GM23338 (cell line): Measurements from ENCODE around the gene ALPI. TPM values are rescaled to one million over a fixed set of nuclear protein-coding genes. Genes with fewer than 3 reads are reported as not detected.

Source experiments
- ATAC-seq: fragments of 200-7000 bp; cut with Tn5 transposase; 3 replicates; pipeline ENCODE4 v1.9.1; 2020
- DNase-seq: peaks from one replicate; pipeline ENCODE4 v3.0.0-alpha.2; 2015; ENCODE audit warnings: low spot score
- H2AFZ ChIP-seq: fragments of 200-600 bp; sonication (generic); 2 replicates; pipeline ENCODE4 v1.8.0; 2016; ENCODE audit warnings: antibody characterized with exemption, mild to moderate bottlenecking, moderate library complexity
- H3F3A ChIP-seq: fragments of 200-600 bp; sonication (generic); replicated peaks from 2 replicates; pipeline ENCODE4 v1.8.0; 2017; ENCODE audit warnings: antibody characterized with exemption, mixed run types, low read depth
- H3K27ac ChIP-seq: fragments of 200-600 bp; sonication (generic); 2 replicates; pipeline ENCODE4 v1.6.1; 2016; ENCODE audit warnings: low read depth
- H3K27me3 ChIP-seq: fragments of 200-600 bp; sonication (generic); 2 replicates; pipeline ENCODE4 v1.8.0; 2016; ENCODE audit warnings: mild to moderate bottlenecking, mixed run types, moderate library complexity; ENCODE audit not compliant: insufficient read depth
- H3K36me3 ChIP-seq: fragments of 200-600 bp; sonication (generic); 2 replicates; pipeline ENCODE4 v1.8.0; 2016; ENCODE audit warnings: mild to moderate bottlenecking; ENCODE audit not compliant: insufficient read depth
- H3K4me1 ChIP-seq: fragments of 200-600 bp; sonication (generic); 2 replicates; pipeline ENCODE4 v1.8.0; 2016; ENCODE audit warnings: mild to moderate bottlenecking, moderate library complexity; ENCODE audit not compliant: insufficient read depth
- H3K4me2 ChIP-seq: fragments of 200-600 bp; sonication (generic); 2 replicates; pipeline ENCODE4 v1.7.1; 2017; ENCODE audit warnings: mixed run types
- H3K4me3 ChIP-seq: fragments of 200-600 bp; sonication (generic); 2 replicates; pipeline ENCODE4 v1.6.1; 2016; ENCODE audit warnings: mixed run types
- H3K79me2 ChIP-seq: fragments of 200-600 bp; sonication (generic); replicated peaks from 2 replicates; pipeline ENCODE4 v1.8.0; 2017; ENCODE audit warnings: mild to moderate bottlenecking; ENCODE audit not compliant: insufficient read depth
- H3K9me2 ChIP-seq: fragments of 200-600 bp; sonication (generic); 2 replicates; pipeline ENCODE4 v1.8.0; 2017; ENCODE audit not compliant: insufficient read depth
- H4K20me1 ChIP-seq: fragments of 200-600 bp; sonication (generic); replicated peaks from 2 replicates; pipeline ENCODE4 v1.8.0; 2017; ENCODE audit warnings: mild to moderate bottlenecking; ENCODE audit not compliant: insufficient read depth
- H3K27ac Mint-ChIP-seq: 2 replicates; pipeline ENCODE4 v1.8.0; 2020; ENCODE audit warnings: inconsistent platforms, mild to moderate bottlenecking, moderate library complexity, mixed read lengths
- H3K27me3 Mint-ChIP-seq: 3 replicates; pipeline ENCODE4 v1.8.0; 2022; ENCODE audit warnings: low read depth, mild to moderate bottlenecking, moderate library complexity, mixed read lengths, inconsistent platforms; ENCODE audit not compliant: insufficient read depth, poor library complexity
- H3K36me3 Mint-ChIP-seq: 3 replicates; pipeline ENCODE4 v1.8.0; 2021; ENCODE audit warnings: low read depth, mild to moderate bottlenecking, inconsistent platforms, moderate library complexity, mixed read lengths
- H3K4me1 Mint-ChIP-seq: 3 replicates; pipeline ENCODE4 v1.8.0; 2020; ENCODE audit warnings: mild to moderate bottlenecking, inconsistent platforms, mixed read lengths
- H3K4me3 Mint-ChIP-seq: 3 replicates; pipeline ENCODE4 v1.8.0; 2021; ENCODE audit warnings: moderate library complexity, mild to moderate bottlenecking, inconsistent platforms, mixed read lengths
- H3K9me3 Mint-ChIP-seq: 3 replicates; pipeline ENCODE4 v1.8.0; 2020; ENCODE audit warnings: moderate library complexity, mild to moderate bottlenecking, inconsistent platforms, mixed read lengths
- CREB1 ChIP-seq: fragments of 250-450 bp; sonication (Bioruptor Pico); IDR thresholded peaks from 2 replicates; pipeline ENCODE4 v1.5.0; 2020; ENCODE audit warnings: low read depth, mild to moderate bottlenecking, moderate library complexity
- EZH2 ChIP-seq: fragments of 200-600 bp; sonication (generic); IDR thresholded peaks from one replicate; pipeline ENCODE4 v1.8.0; 2017; ENCODE audit warnings: antibody characterized with exemption, mild to moderate bottlenecking, low read depth; ENCODE audit not compliant: unreplicated experiment
- EZH2phosphoT487 ChIP-seq: fragments of 200-600 bp; sonication (generic); IDR thresholded peaks from one replicate; pipeline ENCODE4 v1.8.1; 2018; ENCODE audit warnings: antibody characterized with exemption; ENCODE audit not compliant: unreplicated experiment
- JUNB ChIP-seq: IDR thresholded peaks from one replicate; pipeline ENCODE4 v1.6.1; 2016; ENCODE audit warnings: antibody characterized with exemption; ENCODE audit not compliant: unreplicated experiment
- NANOG ChIP-seq: IDR thresholded peaks from 2 replicates; pipeline ENCODE4 v1.6.1; 2016; ENCODE audit warnings: antibody characterized with exemption, borderline replicate concordance
- POLR2AphosphoS5 ChIP-seq: IDR thresholded peaks from 2 replicates; pipeline ENCODE4 v1.6.1; 2016; ENCODE audit warnings: antibody characterized with exemption, low read depth
- STAT1 ChIP-seq: IDR thresholded peaks from one replicate; pipeline ENCODE4 v1.6.1; 2016; ENCODE audit warnings: antibody characterized with exemption; ENCODE audit not compliant: unreplicated experiment
- ZNF114 ChIP-seq: fragments of 250-450 bp; sonication (Bioruptor Pico); IDR thresholded peaks from 2 replicates; pipeline ENCODE4 v1.5.0; 2020; ENCODE audit warnings: mild to moderate bottlenecking, moderate library complexity
- ZNF331 ChIP-seq: fragments of 250-450 bp; sonication (Bioruptor Pico); IDR thresholded peaks from 2 replicates; pipeline ENCODE4 v1.5.0; 2020; ENCODE audit warnings: low read depth, mild to moderate bottlenecking, moderate library complexity
- polyA plus RNA-seq: library from polyadenylated mRNA; unstranded; fragments of >200 nt; fragmentation: Nextera tagmentation; extraction: Ambion mirVana; gene quantifications from 2 replicates; pipeline ENCODE4 v1.2.1, GENCODE V29; 2016
- total RNA-seq: library from RNA; depleted of rRNA; stranded (reverse); fragments of >200 nt; shearing (Covaris generic); gene quantifications from 2 replicates; pipeline ENCODE4 v1.2.3, GENCODE V29; 2014
- TF ChIP-seq, protein P1 (sequence below): IDR thresholded peaks from 2 replicates; pipeline ENCODE4 v1.6.1; 2016; ENCODE audit warnings: antibody characterized with exemption
- TF ChIP-seq, protein P2 (sequence below): IDR thresholded peaks from one replicate; pipeline ENCODE4 v1.6.1; 2018; ENCODE audit warnings: antibody characterized with exemption; ENCODE audit not compliant: unreplicated experiment
- TF ChIP-seq, protein P3 (sequence below): fragments of 250-450 bp; sonication (Bioruptor Pico); IDR thresholded peaks from 2 replicates; pipeline ENCODE4 v1.5.0; 2020; ENCODE audit warnings: mild to moderate bottlenecking, moderate library complexity
- TF ChIP-seq, protein P4 (sequence below), 2 experiments: fragments of 200-600 bp in 1 of 2; sonication (generic) in 1 of 2; conservative IDR thresholded peaks; 2 replicates each; pipeline versions ENCODE4 v1.5.1 to v1.6.1; 2016 to 2017; ENCODE audit warnings: antibody characterized with exemption in 2 of 2, low read depth in 2 of 2, mild to moderate bottlenecking in 2 of 2, moderate library complexity in 1 of 2

Gene ALPI
- total and polyA plus RNA-seq, 2 experiments from 2014 or later = not detected

DNA sequence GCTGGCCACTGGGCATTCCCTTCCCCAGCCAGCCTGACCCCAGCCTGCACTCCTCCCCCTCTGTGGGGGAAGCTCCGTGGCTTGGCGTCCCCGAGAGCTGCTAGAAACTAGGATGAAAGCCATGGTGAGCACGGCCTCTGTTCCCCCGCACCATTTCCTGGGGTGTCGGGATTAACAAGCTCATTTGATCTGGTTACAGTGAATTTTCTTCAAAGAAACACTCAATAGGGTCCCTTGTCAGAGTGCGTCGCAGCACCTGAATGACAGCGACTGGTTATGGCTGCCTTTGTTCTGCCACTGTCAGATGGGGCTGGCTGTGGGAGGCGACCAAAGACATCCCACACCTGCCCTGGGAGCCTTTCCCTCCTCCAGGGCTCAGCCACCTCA lies 7.7 kb upstream of the ALPI start:
- H3K79me2 ChIP-seq = no peaks in the 10 kb centered on the region
- Mint-ChIP-seq H3K36me3 (no peaks in the 10 kb centered on the region), H3K27me3 (peaks cover 18% of the 10 kb centered on the region), H3K4me3 (no peak overlapping the region), H3K4me1 (no peaks in the 10 kb centered on the region; the same call in 2 of the 3 replicates), H3K27ac (no peak overlapping the region), H3K9me3 (no peaks in the 10 kb centered on the region)
- H3K36me3 ChIP-seq = no peaks in the 10 kb centered on the region
- no peaks in the 10 kb centered on the region for H3F3A ChIP-seq
- no peak for DNase-seq
- TF ChIP-seq POLR2AphosphoS5 (no peak), CREB1 (CRISPR knock-in tag) (no peak), STAT1 (no peak), EZH2phosphoT487 (no peak), JUNB (no peak), ZNF331 (CRISPR knock-in tag) (no peak), EZH2 (no peak), ZNF114 (CRISPR knock-in tag) (no peak), NANOG (no peak)
- TF ChIP-seq, protein P1, sequence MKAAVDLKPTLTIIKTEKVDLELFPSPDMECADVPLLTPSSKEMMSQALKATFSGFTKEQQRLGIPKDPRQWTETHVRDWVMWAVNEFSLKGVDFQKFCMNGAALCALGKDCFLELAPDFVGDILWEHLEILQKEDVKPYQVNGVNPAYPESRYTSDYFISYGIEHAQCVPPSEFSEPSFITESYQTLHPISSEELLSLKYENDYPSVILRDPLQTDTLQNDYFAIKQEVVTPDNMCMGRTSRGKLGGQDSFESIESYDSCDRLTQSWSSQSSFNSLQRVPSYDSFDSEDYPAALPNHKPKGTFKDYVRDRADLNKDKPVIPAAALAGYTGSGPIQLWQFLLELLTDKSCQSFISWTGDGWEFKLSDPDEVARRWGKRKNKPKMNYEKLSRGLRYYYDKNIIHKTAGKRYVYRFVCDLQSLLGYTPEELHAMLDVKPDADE = no peak
- TF ChIP-seq, protein P2, sequence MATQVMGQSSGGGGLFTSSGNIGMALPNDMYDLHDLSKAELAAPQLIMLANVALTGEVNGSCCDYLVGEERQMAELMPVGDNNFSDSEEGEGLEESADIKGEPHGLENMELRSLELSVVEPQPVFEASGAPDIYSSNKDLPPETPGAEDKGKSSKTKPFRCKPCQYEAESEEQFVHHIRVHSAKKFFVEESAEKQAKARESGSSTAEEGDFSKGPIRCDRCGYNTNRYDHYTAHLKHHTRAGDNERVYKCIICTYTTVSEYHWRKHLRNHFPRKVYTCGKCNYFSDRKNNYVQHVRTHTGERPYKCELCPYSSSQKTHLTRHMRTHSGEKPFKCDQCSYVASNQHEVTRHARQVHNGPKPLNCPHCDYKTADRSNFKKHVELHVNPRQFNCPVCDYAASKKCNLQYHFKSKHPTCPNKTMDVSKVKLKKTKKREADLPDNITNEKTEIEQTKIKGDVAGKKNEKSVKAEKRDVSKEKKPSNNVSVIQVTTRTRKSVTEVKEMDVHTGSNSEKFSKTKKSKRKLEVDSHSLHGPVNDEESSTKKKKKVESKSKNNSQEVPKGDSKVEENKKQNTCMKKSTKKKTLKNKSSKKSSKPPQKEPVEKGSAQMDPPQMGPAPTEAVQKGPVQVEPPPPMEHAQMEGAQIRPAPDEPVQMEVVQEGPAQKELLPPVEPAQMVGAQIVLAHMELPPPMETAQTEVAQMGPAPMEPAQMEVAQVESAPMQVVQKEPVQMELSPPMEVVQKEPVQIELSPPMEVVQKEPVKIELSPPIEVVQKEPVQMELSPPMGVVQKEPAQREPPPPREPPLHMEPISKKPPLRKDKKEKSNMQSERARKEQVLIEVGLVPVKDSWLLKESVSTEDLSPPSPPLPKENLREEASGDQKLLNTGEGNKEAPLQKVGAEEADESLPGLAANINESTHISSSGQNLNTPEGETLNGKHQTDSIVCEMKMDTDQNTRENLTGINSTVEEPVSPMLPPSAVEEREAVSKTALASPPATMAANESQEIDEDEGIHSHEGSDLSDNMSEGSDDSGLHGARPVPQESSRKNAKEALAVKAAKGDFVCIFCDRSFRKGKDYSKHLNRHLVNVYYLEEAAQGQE = no peak
- TF ChIP-seq, protein P3, sequence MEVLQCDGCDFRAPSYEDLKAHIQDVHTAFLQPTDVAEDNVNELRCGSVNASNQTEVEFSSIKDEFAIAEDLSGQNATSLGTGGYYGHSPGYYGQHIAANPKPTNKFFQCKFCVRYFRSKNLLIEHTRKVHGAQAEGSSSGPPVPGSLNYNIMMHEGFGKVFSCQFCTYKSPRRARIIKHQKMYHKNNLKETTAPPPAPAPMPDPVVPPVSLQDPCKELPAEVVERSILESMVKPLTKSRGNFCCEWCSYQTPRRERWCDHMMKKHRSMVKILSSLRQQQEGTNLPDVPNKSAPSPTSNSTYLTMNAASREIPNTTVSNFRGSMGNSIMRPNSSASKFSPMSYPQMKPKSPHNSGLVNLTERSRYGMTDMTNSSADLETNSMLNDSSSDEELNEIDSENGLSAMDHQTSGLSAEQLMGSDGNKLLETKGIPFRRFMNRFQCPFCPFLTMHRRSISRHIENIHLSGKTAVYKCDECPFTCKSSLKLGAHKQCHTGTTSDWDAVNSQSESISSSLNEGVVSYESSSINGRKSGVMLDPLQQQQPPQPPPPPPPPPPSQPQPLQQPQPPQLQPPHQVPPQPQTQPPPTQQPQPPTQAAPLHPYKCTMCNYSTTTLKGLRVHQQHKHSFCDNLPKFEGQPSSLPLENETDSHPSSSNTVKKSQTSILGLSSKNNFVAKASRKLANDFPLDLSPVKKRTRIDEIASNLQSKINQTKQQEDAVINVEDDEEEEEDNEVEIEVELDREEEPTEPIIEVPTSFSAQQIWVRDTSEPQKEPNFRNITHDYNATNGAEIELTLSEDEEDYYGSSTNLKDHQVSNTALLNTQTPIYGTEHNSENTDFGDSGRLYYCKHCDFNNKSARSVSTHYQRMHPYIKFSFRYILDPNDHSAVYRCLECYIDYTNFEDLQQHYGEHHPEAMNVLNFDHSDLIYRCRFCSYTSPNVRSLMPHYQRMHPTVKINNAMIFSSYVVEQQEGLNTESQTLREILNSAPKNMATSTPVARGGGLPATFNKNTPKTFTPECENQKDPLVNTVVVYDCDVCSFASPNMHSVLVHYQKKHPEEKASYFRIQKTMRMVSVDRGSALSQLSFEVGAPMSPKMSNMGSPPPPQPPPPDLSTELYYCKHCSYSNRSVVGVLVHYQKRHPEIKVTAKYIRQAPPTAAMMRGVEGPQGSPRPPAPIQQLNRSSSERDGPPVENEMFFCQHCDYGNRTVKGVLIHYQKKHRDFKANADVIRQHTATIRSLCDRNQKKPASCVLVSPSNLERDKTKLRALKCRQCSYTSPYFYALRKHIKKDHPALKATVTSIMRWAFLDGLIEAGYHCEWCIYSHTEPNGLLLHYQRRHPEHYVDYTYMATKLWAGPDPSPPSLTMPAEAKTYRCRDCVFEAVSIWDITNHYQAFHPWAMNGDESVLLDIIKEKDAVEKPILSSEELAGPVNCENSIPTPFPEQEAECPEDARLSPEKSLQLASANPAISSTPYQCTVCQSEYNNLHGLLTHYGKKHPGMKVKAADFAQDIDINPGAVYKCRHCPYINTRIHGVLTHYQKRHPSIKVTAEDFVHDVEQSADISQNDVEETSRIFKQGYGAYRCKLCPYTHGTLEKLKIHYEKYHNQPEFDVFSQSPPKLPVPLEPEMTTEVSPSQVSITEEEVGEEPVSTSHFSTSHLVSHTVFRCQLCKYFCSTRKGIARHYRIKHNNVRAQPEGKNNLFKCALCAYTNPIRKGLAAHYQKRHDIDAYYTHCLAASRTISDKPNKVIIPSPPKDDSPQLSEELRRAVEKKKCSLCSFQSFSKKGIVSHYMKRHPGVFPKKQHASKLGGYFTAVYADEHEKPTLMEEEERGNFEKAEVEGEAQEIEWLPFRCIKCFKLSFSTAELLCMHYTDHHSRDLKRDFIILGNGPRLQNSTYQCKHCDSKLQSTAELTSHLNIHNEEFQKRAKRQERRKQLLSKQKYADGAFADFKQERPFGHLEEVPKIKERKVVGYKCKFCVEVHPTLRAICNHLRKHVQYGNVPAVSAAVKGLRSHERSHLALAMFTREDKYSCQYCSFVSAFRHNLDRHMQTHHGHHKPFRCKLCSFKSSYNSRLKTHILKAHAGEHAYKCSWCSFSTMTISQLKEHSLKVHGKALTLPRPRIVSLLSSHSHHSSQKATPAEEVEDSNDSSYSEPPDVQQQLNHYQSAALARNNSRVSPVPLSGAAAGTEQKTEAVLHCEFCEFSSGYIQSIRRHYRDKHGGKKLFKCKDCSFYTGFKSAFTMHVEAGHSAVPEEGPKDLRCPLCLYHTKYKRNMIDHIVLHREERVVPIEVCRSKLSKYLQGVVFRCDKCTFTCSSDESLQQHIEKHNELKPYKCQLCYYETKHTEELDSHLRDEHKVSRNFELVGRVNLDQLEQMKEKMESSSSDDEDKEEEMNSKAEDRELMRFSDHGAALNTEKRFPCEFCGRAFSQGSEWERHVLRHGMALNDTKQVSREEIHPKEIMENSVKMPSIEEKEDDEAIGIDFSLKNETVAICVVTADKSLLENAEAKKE (CRISPR knock-in tag) = no peak
- TF ChIP-seq, protein P4, sequence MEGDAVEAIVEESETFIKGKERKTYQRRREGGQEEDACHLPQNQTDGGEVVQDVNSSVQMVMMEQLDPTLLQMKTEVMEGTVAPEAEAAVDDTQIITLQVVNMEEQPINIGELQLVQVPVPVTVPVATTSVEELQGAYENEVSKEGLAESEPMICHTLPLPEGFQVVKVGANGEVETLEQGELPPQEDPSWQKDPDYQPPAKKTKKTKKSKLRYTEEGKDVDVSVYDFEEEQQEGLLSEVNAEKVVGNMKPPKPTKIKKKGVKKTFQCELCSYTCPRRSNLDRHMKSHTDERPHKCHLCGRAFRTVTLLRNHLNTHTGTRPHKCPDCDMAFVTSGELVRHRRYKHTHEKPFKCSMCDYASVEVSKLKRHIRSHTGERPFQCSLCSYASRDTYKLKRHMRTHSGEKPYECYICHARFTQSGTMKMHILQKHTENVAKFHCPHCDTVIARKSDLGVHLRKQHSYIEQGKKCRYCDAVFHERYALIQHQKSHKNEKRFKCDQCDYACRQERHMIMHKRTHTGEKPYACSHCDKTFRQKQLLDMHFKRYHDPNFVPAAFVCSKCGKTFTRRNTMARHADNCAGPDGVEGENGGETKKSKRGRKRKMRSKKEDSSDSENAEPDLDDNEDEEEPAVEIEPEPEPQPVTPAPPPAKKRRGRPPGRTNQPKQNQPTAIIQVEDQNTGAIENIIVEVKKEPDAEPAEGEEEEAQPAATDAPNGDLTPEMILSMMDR (conservative IDR thresholded peaks at IDR 0.05; ENCODE audit: low read depth in 2 of 2) = no peak
- no peaks in the 10 kb centered on the region for H3K27me3 ChIP-seq
- H3K27ac ChIP-seq = no peak overlapping the region
- no peak overlapping the region for H3K4me3 ChIP-seq
- no peak for ATAC-seq
- H3K4me2 ChIP-seq = no peak overlapping the region
- no peak overlapping the region for H2AFZ ChIP-seq
- H3K9me2 ChIP-seq = no peaks in the 10 kb centered on the region
- no peaks in the 10 kb centered on the region for H3K4me1 ChIP-seq
- H4K20me1 ChIP-seq = no peaks in the 10 kb centered on the region
